ENCODE data around the gene UBE2S.

GRCh38 chr19:55352040-55352439 lies 55.5 kb downstream of the UBE2S start:
- TF ChIP-seq CTCF (IDR thresholded peaks at IDR 0.05; ENCODE audit: insufficient read depth, low read length, poor library complexity, severe bottlenecking) (no peak), EZH2phosphoT487 (conservative IDR thresholded peaks at IDR 0.05; ENCODE audit: low read length) (no peak)
